Stimulated activated CD4-positive, alpha-beta T cell treated with anti-CD3 and anti-CD28 coated beads, Interleukin-4, amount 100 ng/mL, for 24 hours (primary cell): ENCODE results near the gene COL6A2.
"Not testable (repeated sequence)": the region's sequence is repeated elsewhere in the genome, so short reads cannot be mapped to it uniquely, and the experiment has no call there.

Experiments
- DNase-seq: peaks from one replicate; pipeline ENCODE4 v3.0.0-alpha.2; 2020

Gene COL6A2

GRCh38 chr21:46080171-46081021 is 17.5 kb upstream of the COL6A2 start:
- peak; percentile 2 for DNase-seq

DNA sequence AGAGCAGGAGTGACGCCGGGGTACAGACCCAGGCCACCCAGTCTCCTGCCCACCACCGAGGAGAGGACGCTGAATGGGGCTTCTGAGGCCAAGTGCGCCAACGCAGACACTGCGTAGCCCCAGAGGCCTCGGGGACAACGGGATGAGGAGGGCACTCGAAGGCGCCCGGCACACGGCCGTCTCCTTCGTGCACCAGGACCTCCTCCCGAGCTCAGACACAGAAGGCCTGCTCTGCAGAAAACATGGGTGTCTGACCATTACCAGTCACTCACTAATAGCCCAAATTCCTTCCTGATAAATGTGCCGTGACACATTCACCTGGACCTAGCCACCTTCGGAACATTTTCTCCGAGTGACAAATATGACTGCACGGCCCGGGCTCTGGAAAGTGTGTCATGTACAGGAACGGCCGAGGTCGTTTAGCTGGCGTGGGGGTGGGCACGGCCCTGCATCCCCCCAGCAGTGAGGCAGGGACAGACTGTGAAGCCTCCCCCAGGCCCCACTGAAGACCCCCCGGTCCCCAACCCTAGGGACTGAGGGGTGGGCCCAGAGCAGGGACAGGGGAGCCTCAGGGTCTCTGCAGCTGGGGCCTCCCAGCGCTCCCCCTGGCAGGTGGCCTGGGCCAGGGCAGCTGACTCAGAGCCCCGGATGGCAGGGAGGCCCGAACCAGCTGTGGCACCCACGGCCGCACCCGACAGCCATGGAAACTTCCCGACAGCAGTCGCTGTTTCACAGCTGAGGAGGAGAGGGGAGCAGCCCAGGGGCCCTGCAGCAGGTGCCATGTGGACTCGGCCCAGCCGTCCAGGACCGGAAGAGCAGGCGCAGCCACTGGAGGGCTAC is 16.7 kb upstream of the COL6A2 start:
- DNase-seq, result peak; percentile 2

GRCh38 chr21:46081862-46082712 is 15.8 kb upstream of the COL6A2 start:
- DNase-seq, result peak; percentile 0

GRCh38 chr21:46082713-46082962 is 15.3 kb upstream of the COL6A2 start:
- no peak for DNase-seq

- DNase-seq, result peak; percentile 1
Observed at GRCh38 chr21:46082963-46083790, 14.7 kb upstream of the COL6A2 start.

DNA sequence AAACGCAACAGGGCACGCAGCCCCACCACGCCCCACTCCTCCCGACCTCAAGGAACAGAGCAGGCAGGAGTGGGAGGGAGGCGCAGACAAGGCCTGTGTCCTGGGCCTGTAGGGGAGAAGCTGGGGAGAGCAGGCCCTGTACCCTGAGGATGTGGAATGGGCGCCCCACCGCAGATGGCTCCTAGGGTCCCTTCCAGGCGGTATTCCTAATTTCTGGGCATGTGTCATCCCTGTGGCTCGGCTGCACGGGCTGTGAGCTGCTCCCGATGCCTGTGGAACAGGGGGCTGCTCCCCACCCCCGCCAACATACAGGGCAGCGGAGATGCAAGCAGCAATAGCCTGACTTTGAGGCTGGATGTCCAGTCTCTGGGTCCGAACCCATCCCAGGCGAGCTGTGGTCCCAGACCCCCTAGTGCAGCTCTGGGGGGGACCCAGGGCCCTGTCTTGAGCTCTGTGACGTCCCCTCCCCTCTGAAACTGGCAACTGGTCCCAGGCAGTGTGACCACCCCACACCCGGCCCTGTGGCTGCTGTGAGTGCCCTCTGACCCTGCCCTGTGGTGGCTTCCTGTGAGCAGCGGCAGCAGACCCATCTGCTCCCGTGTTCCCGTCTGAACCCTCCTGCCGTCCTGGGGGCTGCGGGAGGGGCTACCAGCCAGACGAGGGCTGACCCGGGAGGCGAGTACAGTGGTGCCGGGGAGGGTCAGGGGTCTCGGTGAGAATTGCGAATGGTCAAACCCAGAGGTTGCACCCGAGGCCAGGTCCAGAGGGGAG is 13.9 kb upstream of the COL6A2 start:
- no peak for DNase-seq

DNA sequence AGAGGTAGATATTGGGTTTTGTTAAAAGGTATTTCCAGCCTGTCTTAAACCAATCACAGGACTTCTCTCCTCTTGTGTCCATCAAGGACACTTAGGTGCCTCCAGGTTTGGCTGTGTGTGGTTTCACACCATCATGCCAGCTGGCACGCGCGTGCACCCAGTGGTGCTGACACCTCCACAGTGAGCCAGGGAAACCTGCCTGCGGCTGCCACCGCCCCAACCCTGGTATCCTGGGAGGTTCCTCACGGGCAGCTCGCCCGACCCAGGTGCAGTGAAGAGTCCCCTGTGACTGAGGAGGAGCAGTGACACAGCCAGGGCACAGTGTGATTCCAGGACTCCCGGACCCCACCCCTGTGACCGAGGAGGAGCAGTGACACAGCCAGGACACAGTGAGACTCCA is 13.2 kb upstream of the COL6A2 start:
- no peak for DNase-seq

- DNase-seq, result not testable (repeated sequence)
Observed at GRCh38 chr21:46085259-46085658, 12.7 kb upstream of the COL6A2 start.

GRCh38 chr21:46087641-46088040 is 10.3 kb upstream of the COL6A2 start:
- no peak for DNase-seq

DNA sequence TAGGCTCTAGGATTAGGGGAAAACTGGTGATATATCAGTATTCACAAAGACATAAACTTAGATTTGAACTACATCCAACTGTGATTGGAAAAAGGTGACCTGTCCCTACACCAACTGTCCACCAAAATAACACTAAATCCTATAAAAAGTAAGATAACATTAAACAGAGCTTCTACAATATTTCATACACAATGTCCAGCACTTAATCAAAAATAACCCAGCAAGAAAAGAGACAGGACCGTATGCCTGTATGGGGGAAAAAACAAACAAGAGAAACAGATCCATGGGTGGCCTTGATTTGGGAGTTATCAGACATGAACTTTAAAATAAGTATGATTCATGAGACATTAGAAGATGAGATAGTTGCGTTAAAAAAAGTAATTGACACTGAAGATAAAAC is 9.7 kb upstream of the COL6A2 start:
- no peak for DNase-seq

- no peak for DNase-seq
Observed at GRCh38 chr21:46089285-46089684, 8.6 kb upstream of the COL6A2 start.

DNA sequence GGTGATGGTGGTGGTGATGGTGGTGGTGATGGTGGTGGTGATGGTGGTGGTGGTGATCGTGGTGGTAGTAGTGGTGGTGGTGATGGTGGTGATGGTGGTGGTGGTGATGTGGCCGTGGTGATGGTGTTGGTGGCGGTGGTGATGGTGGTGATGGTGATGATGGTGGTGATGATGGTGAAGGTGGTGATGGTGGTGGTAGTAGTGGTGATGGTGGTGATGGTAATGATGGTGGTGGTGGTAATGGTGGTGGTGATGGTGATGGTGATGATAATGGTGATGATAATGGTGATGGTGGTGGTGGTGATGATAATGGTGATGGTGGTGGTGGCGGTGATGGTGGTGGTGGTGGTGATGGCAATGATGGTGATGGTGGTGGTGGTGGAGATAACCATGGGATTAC is 6.8 kb upstream of the COL6A2 start:
- DNase-seq, result no peak

DNA sequence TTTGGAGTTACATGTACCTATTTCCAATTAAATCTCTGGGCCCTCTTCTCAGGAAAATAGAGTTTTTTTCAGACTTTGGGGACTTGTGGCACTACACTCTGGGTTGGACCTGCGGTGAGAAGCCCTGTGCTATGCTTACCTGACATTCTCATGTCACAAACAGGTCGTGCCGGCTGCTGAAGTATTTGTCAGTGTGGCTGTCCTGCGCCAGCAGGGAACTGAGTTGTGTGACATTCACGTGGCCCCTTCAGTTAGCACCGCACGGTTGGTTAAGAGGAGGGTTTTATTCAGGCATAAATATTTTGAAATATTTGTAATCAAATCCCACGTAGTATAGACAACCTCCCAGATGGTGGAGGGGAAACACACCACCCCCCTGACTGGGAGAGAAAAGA is 6.3 kb upstream of the COL6A2 start:
- no peak for DNase-seq

DNA sequence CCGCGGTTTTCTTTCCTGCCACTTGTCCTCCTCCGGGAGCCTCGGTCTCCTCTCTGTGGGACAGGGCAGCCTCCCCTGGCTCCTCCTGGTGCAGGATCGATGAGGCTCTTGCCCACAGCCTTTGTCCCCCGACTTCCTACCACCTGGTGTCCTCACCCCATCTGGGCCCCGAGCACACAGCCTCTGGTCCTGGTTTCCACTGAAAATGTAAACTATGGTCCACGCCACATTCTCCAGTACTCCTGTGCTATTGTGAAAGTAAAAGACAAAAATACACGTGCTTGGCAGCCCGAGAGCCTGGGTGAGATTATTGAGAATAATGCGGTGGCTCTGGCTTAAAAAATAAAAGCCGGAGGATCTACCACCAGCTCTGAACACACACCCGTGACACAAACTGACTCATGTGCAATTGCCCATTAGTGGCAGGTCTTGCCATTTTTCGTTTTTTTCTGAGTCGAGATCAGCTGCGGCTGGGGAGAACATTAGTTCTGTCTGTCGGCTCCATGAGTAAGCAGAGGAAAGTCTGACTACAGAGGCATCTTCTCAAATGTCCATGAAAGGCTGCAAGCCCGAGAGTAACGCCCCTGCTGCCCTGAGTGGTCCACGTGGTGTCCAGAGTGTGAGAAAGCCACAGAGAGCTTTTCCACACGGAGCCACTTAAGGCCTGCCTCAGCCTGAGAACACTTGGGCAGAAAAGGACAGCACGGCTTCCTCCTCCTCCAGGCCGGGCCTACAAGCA is 5.7 kb upstream of the COL6A2 start:
- DNase-seq, result peak; percentile 1

DNA sequence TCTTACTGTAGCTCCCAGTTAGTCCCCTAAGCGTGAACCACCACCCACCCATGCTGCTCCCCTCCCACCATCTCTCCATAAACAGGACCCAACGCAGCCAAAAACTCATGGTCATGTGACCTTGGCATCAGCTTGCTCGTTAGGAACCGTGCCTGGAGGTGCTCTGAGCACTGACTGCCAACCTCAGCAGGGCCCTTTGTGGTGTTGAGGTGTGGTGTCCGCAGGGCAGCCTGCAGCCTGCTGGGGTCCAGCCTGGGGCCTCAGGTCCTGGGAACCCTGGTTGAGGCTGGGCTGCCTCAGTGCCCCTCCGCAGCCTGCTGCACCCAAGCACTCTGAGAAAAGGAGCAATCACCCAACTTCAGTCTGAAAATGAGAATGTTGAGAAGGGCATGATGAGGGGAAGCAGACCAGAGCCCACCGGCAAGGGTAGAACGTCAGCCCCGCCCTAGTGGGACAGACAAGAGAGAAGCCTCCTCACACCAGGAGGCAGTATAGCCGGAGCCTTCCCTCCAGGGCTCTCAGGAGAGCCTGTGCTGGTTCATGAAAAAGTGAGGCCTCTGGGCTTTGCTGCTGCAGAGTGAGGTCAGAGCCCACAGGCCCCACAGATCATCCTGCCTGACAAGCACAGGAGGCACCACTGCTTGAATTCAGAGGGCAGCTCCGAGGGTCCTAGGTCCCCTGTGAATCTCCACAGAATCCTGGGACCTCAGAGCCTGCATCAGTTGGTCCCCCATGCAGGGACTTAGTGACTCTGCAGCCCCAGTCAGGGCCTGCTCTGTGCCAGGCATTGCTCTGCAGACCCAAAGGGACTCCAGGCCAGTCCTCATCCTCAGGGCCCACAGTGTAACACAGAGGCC is 4.9 kb upstream of the COL6A2 start:
- DNase-seq, result peak; percentile 2

- peak; percentile 2 for DNase-seq
Observed at GRCh38 chr21:46093668-46094400, 4.1 kb upstream of the COL6A2 start.

GRCh38 chr21:46094401-46095082 is 3.4 kb upstream of the COL6A2 start:
- peak; percentile 1 for DNase-seq

- peak; percentile 2 for DNase-seq
Observed at GRCh38 chr21:46095083-46095719, 2.7 kb upstream of the COL6A2 start.
